ENCODE results near the gene SLC25A22. TPM values are rescaled to one million over a fixed set of nuclear protein-coding genes. Genes with fewer than 3 reads are reported as not detected.

The SLC25A22 gene
- total and polyA plus RNA-seq, 10 of the 15 experiments (the other 5 are each of a cell fraction or from before 2014, with no cell fraction given): 0.27 to 27.0 (median 8.2) TPM

- no peak for TF ChIP-seq IRF3 (IDR thresholded peaks at IDR 0.05)
- TF ChIP-seq SIX5 (IDR thresholded peaks at IDR 0.05; ENCODE audit: low read depth, low read length, severe bottlenecking): no peak
- no peak for TF ChIP-seq SIN3A (IDR thresholded peaks at IDR 0.05; ENCODE audit: low read depth, low read length)
- TF ChIP-seq JUND (IDR thresholded peaks at IDR 0.05; ENCODE audit: low read depth, low read length): no peak
- no peak for TF ChIP-seq POLR2AphosphoS2 (IDR thresholded peaks at IDR 0.05; ENCODE audit: low read depth, low read length)
- TF ChIP-seq TAF1 (IDR thresholded peaks at IDR 0.05; ENCODE audit: borderline replicate concordance, low read depth, low read length): no peak
- TF ChIP-seq CREB1 (IDR thresholded peaks at IDR 0.05; ENCODE audit: low read depth): no peak
- 0 out of 4 replicates have a peak, but pooled peaks of 1 of the 2 experiments have one; percentile 13 for TF ChIP-seq BHLHE40 (IDR thresholded peaks at IDR 0.05; ENCODE audit: borderline replicate concordance in 1 of 2, low read depth in 2 of 2, low read length in 1 of 2)
- TF ChIP-seq TCF12 (IDR thresholded peaks at IDR 0.05; ENCODE audit: low read depth, low read length): no peak
- no peak for TF ChIP-seq PML (IDR thresholded peaks at IDR 0.05; ENCODE audit: low read length)
- no peak for TF ChIP-seq CBFB (IDR thresholded peaks at IDR 0.05; ENCODE audit: low read depth)
- no peak for TF ChIP-seq GABPA (IDR thresholded peaks at IDR 0.05; ENCODE audit: low read depth)
- no peak for TF ChIP-seq NR2C2 (IDR thresholded peaks at IDR 0.05; ENCODE audit: borderline replicate concordance, control insufficient read depth, insufficient read length, low read depth)
- TF ChIP-seq GATAD2B (conservative IDR thresholded peaks at IDR 0.05; ENCODE audit: low read depth): 0 out of 2 replicates have a peak, but pooled peaks have one; percentile 20
- TF ChIP-seq SRF (IDR thresholded peaks at IDR 0.05; ENCODE audit: low read depth in 2 of 2, low read length in 2 of 2): no peak
- TF ChIP-seq FOXM1 (IDR thresholded peaks at IDR 0.05; ENCODE audit: low read depth, low read length): no peak
- no peak for TF ChIP-seq RBBP5 (conservative IDR thresholded peaks at IDR 0.05)
- TF ChIP-seq STAT3 (IDR thresholded peaks at IDR 0.05; ENCODE audit: low read depth, low read length): no peak
- TF ChIP-seq SPI1 (IDR thresholded peaks at IDR 0.05; ENCODE audit: borderline replicate concordance, insufficient read depth, low read depth, low read length): no peak
- no peak for TF ChIP-seq ZBED1 (IDR thresholded peaks at IDR 0.05; ENCODE audit: borderline replicate concordance)
- no peak for TF ChIP-seq SP1 (IDR thresholded peaks at IDR 0.05; ENCODE audit: low read depth, low read length)
- peak; percentile 17; the same call in 1 of the 2 replicates for TF ChIP-seq DPF2 (IDR thresholded peaks at IDR 0.05)
- no peak for TF ChIP-seq ZSCAN29 (IDR thresholded peaks at IDR 0.05)
- no peak for TF ChIP-seq SMARCA5 (IDR thresholded peaks at IDR 0.05)
- TF ChIP-seq, protein P1, sequence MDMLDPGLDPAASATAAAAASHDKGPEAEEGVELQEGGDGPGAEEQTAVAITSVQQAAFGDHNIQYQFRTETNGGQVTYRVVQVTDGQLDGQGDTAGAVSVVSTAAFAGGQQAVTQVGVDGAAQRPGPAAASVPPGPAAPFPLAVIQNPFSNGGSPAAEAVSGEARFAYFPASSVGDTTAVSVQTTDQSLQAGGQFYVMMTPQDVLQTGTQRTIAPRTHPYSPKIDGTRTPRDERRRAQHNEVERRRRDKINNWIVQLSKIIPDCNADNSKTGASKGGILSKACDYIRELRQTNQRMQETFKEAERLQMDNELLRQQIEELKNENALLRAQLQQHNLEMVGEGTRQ (IDR thresholded peaks at IDR 0.05; ENCODE audit: borderline replicate concordance, low read depth, low read length): no peak
- TF ChIP-seq POLR2A (IDR thresholded peaks at IDR 0.05; ENCODE audit: low read depth, low read length): peak; percentile 74
- TF ChIP-seq PAX5 (IDR thresholded peaks at IDR 0.05; ENCODE audit: borderline replicate concordance, low read depth, low read length): no peak
- no peak for TF ChIP-seq HDAC2 (IDR thresholded peaks at IDR 0.05)
- no peak for TF ChIP-seq MTA3 (IDR thresholded peaks at IDR 0.05; ENCODE audit: borderline replicate concordance, low read length)
- TF ChIP-seq, protein P2, sequence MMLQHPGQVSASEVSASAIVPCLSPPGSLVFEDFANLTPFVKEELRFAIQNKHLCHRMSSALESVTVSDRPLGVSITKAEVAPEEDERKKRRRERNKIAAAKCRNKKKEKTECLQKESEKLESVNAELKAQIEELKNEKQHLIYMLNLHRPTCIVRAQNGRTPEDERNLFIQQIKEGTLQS (IDR thresholded peaks at IDR 0.05; ENCODE audit: borderline replicate concordance, extremely low read depth, low read depth, low read length): no peak
- TF ChIP-seq MTA2 (IDR thresholded peaks at IDR 0.05; ENCODE audit: low read depth): no peak
- no peak; the same call in 1 of the 2 replicates for TF ChIP-seq MXI1 (IDR thresholded peaks at IDR 0.05; ENCODE audit: low read depth, low read length)
- TF ChIP-seq NR2F1 (conservative IDR thresholded peaks at IDR 0.05): 0 out of 2 replicates have a peak, but pooled peaks have one; percentile 14
These were observed 34.5 kb upstream of the SLC25A22 start, which contains the start of gene CD151 (continued) for GRCh38 chr11:832529-833113.
